MM.1S (cell line): ENCODE measurements around the gene PTGDS.

Experiments used
- DNase-seq: peaks from one replicate; pipeline ENCODE4 v3.0.0-alpha.2; 2015
- H2AFZ ChIP-seq: fragments of 300-600 bp; sonication (generic); 2 replicates; pipeline ENCODE4 v1.6.0; 2016; ENCODE audit warnings: antibody characterized with exemption, low read length
- H3F3A ChIP-seq: fragments of 300-600 bp; sonication (generic); 2 replicates; pipeline ENCODE4 v1.6.1; 2016; ENCODE audit warnings: mild to moderate bottlenecking, antibody characterized with exemption, low read length, moderate library complexity, mixed read lengths; ENCODE audit not compliant: insufficient read depth
- H3K27ac ChIP-seq: fragments of 300-600 bp; sonication (generic); 2 replicates; pipeline ENCODE4 v1.5.1; 2016; ENCODE audit warnings: mild to moderate bottlenecking, low read length
- H3K27me3 ChIP-seq: fragments of 300-600 bp; sonication (generic); replicated peaks from 2 replicates; pipeline ENCODE4 v1.6.0; 2016; ENCODE audit warnings: low read length; ENCODE audit not compliant: insufficient read depth
- H3K36me3 ChIP-seq: fragments of 300-600 bp; sonication (generic); replicated peaks from 2 replicates; pipeline ENCODE4 v1.6.1; 2016; ENCODE audit warnings: mild to moderate bottlenecking, low read length, mixed read lengths; ENCODE audit not compliant: insufficient read depth
- H3K4me1 ChIP-seq: fragments of 300-600 bp; sonication (generic); 2 replicates; pipeline ENCODE4 v1.6.1; 2016; ENCODE audit warnings: low read length, mixed read lengths
- H3K4me2 ChIP-seq: fragments of 300-600 bp; sonication (generic); 2 replicates; pipeline ENCODE4 v1.6.0; 2016; ENCODE audit warnings: low read depth, low read length
- H3K4me3 ChIP-seq: fragments of 300-600 bp; sonication (generic); 2 replicates; pipeline ENCODE4 v1.5.1; 2016; ENCODE audit warnings: low read length, mixed read lengths
- H3K79me2 ChIP-seq: fragments of 300-600 bp; sonication (generic); 2 replicates; pipeline ENCODE4 v1.6.1; 2016; ENCODE audit warnings: mixed run types, low read length, mixed read lengths
- H3K9ac ChIP-seq: fragments of 300-600 bp; sonication (generic); 2 replicates; pipeline ENCODE4 v1.6.1; 2016; ENCODE audit warnings: low read length, mixed read lengths
- H3K9me2 ChIP-seq: fragments of 300-600 bp; sonication (generic); replicated peaks from 2 replicates; pipeline ENCODE4 v1.6.1; 2016; ENCODE audit warnings: mild to moderate bottlenecking, low read length, mixed read lengths; ENCODE audit not compliant: insufficient read depth
- H3K9me3 ChIP-seq: fragments of 300-600 bp; sonication (generic); replicated peaks from 2 replicates; pipeline ENCODE4 v1.6.1; 2016; ENCODE audit warnings: mild to moderate bottlenecking, low read length, mixed read lengths; ENCODE audit not compliant: insufficient read depth
- H4K20me1 ChIP-seq: fragments of 300-600 bp; sonication (generic); 2 replicates; pipeline ENCODE4 v1.6.1; 2016; ENCODE audit warnings: mild to moderate bottlenecking, low read length, moderate library complexity, mixed read lengths; ENCODE audit not compliant: insufficient read depth
- EZH2 ChIP-seq: fragments of 300-600 bp; sonication (generic); optimal IDR thresholded peaks from 2 replicates; pipeline ENCODE3; 2017; ENCODE audit warnings: low read depth, mild to moderate bottlenecking, antibody characterized with exemption, low read length, mixed read lengths
- EZH2phosphoT487 ChIP-seq: fragments of 300-600 bp; sonication (generic); IDR thresholded peaks from 2 replicates; pipeline ENCODE4 v1.6.1; 2018; ENCODE audit warnings: antibody characterized with exemption, low read length
- TF ChIP-seq, protein P1 (sequence below): fragments of 300-600 bp; sonication (generic); IDR thresholded peaks from 2 replicates; pipeline ENCODE4 v1.5.1; 2016; ENCODE audit warnings: antibody characterized with exemption, low read length, mixed read lengths

PTGDS gene

DNA sequence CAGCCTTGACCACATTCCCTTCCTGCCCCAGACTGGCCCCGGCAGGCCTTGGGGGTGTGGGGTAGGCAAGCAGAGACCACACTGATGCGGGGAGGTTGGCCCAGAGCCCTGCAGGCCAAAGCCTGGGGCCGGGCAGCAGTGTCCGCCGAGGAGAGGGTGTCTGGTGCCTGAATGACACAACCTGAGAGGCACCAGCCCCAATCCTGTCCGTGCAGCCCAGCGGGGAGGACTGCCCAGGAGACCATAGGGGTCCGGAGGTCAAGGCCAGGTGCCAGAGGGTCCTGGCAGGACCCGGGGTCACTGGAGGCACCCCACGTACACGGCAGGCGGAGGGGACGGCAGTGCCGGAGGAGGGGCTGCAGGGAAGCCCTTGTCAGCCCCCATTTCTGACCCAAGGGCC, 5.6 kb upstream of the PTGDS start:
- H2AFZ ChIP-seq = no peak overlapping the region
- no peak for DNase-seq
- H3K4me1 ChIP-seq = no peaks in the 10 kb centered on the region
- H3K27ac ChIP-seq = no peak overlapping the region
- no peaks in the 10 kb centered on the region for H3K9me2 ChIP-seq
- H3K4me2 ChIP-seq = no peak overlapping the region
- H3K4me3 ChIP-seq = no peak overlapping the region
- no peaks in the 10 kb centered on the region for H3K36me3 ChIP-seq
- H4K20me1 ChIP-seq = no peaks in the 10 kb centered on the region
- no peaks in the 10 kb centered on the region for H3F3A ChIP-seq
- H3K79me2 ChIP-seq = no peaks in the 10 kb centered on the region
- TF ChIP-seq, protein P1, sequence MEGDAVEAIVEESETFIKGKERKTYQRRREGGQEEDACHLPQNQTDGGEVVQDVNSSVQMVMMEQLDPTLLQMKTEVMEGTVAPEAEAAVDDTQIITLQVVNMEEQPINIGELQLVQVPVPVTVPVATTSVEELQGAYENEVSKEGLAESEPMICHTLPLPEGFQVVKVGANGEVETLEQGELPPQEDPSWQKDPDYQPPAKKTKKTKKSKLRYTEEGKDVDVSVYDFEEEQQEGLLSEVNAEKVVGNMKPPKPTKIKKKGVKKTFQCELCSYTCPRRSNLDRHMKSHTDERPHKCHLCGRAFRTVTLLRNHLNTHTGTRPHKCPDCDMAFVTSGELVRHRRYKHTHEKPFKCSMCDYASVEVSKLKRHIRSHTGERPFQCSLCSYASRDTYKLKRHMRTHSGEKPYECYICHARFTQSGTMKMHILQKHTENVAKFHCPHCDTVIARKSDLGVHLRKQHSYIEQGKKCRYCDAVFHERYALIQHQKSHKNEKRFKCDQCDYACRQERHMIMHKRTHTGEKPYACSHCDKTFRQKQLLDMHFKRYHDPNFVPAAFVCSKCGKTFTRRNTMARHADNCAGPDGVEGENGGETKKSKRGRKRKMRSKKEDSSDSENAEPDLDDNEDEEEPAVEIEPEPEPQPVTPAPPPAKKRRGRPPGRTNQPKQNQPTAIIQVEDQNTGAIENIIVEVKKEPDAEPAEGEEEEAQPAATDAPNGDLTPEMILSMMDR = no peak
- TF ChIP-seq EZH2 = no peak
- TF ChIP-seq EZH2phosphoT487 = no peak
- H3K9ac ChIP-seq = no peak overlapping the region
- H3K9me3 ChIP-seq = no peaks in the 10 kb centered on the region
- H3K27me3 ChIP-seq = peaks cover 85% of the 10 kb centered on the region

DNA sequence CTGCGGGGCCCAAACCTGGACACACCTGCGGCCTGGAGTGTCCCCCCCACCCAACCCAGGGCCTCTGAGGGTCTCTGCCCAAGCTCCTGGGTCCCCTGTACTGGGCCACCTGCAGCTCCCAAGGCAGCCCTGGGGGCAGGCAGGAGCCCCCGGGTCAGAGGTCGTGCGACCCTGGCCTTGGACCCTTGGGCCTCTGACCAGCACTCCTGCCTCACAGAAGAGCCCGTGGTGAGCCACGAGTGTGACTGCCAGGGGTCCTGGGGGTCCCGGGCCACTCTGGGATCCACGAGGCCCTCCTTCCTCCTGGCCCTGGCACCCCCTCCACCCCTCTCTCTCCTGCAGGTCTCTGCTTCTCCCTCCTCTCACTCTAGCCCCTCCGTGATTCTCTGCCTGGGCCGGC, 5.0 kb upstream of the PTGDS start:
- Histone ChIP-seq H3K79me2 (no peaks in the 10 kb centered on the region), H3K27ac (no peak overlapping the region), H3K9me2 (no peaks in the 10 kb centered on the region), H2AFZ (no peak overlapping the region), H3F3A (no peaks in the 10 kb centered on the region), H3K4me1 (no peaks in the 10 kb centered on the region), H3K9ac (no peak overlapping the region), H3K36me3 (no peaks in the 10 kb centered on the region), H3K4me3 (no peak overlapping the region), H3K4me2 (no peak overlapping the region), H4K20me1 (no peaks in the 10 kb centered on the region), H3K9me3 (no peaks in the 10 kb centered on the region), H3K27me3 (peaks cover 85% of the 10 kb centered on the region)
- no peak for DNase-seq
- TF ChIP-seq, protein P1 = no peak
- TF ChIP-seq EZH2 = no peak
- TF ChIP-seq EZH2phosphoT487 = no peak

DNA sequence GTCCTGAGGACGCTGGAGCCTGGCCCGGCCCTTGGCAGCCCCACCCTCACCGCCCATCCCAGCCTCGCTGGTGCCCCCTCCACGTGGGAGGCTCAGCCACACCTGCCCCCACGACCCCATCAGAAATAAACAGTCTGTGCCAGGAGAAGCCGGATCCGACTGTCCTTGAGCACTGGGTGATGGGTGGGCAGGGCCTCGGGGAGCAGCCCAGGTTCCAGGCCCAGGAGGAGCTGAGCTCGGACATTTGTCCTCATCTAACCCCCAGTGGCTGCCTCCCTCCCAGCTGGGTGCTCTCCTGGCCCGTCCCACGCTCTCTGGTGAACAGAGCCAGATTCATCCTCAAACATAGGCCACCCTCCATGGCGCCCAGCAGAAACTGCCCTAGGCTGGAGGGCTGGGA, 4.6 kb upstream of the PTGDS start:
- Histone ChIP-seq H3K79me2 (no peaks in the 10 kb centered on the region), H3K4me1 (no peaks in the 10 kb centered on the region), H3F3A (no peaks in the 10 kb centered on the region), H3K9me3 (no peaks in the 10 kb centered on the region), H2AFZ (no peak overlapping the region), H3K9ac (no peak overlapping the region), H3K27me3 (peaks cover 85% of the 10 kb centered on the region), H3K4me3 (no peak overlapping the region), H3K36me3 (no peaks in the 10 kb centered on the region), H3K27ac (no peak overlapping the region), H3K4me2 (no peak overlapping the region), H4K20me1 (no peaks in the 10 kb centered on the region), H3K9me2 (no peaks in the 10 kb centered on the region)
- no peak for TF ChIP-seq EZH2
- no peak for TF ChIP-seq EZH2phosphoT487
- TF ChIP-seq, protein P1 = no peak
- no peak for DNase-seq
